Heart left ventricle (tissue), 16 donors: ENCODE results near the gene BAZ2A. TPM values are rescaled to one million over a fixed set of nuclear protein-coding genes. Genes with fewer than 3 reads are reported as not detected.
"Not testable (repeated sequence)": the region's sequence is repeated elsewhere in the genome, so short reads cannot be mapped to it uniquely, and the experiment has no call there.

Experiments used
- ATAC-seq, 4 donors: fragments of 200-7000 bp; cut with Tn5 transposase; one replicate each; pipeline ENCODE4 v1.9.1; 2020 to 2022; ENCODE audit warnings: moderate library complexity in 4 of 4, mild to moderate bottlenecking in 3 of 4, moderate number of reproducible peaks in 1 of 4
- DNase-seq, 5 donors: peaks; one replicate each; pipeline ENCODE4 v3.0.0-alpha.2; 2020
- H3K27ac ChIP-seq, 12 donors: fragments of 200-600 bp; sonication (generic) in 4 of 12; one replicate each; pipeline versions ENCODE4 v1.5.0 to v1.8.0; 2016 to 2022; ENCODE audit warnings: mild to moderate bottlenecking in 2 of 12
- H3K27me3 ChIP-seq, 9 donors: fragments of 200-600 bp; sonication (generic) in 2 of 9; one replicate each; pipeline versions ENCODE4 v1.5.1 to v1.8.0; 2016 to 2022; ENCODE audit warnings: mild to moderate bottlenecking in 3 of 9
- H3K36me3 ChIP-seq, 9 donors: fragments of 200-600 bp; sonication (generic) in 2 of 9; one replicate each; pipeline versions ENCODE4 v1.5.0 to v1.8.0; 2018 to 2022; ENCODE audit warnings: mild to moderate bottlenecking in 2 of 9
- H3K4me1 ChIP-seq, 12 donors: fragments of 200-600 bp; sonication (generic) in 4 of 12; one replicate each; pipeline versions ENCODE4 v1.5.0 to v1.8.0; 2016 to 2022; ENCODE audit warnings: mild to moderate bottlenecking in 3 of 12
- H3K4me3 ChIP-seq, 12 donors: fragments of 200-600 bp; sonication (generic) in 4 of 12; one replicate each; pipeline versions ENCODE4 v1.5.0 to v1.8.0; 2017 to 2022; ENCODE audit warnings: mild to moderate bottlenecking in 9 of 12, moderate library complexity in 4 of 12
- H3K9me3 ChIP-seq, 12 donors: fragments of 200-600 bp; sonication (generic) in 4 of 12; one replicate each; pipeline versions ENCODE4 v1.5.0 to v1.8.0; 2016 to 2022; ENCODE audit warnings: mild to moderate bottlenecking in 1 of 12
- CTCF ChIP-seq, 12 donors: fragments of 200-600 bp; sonication (generic) in 4 of 12; IDR thresholded peaks; one replicate each; pipeline versions ENCODE4 v1.5.0 to v1.8.0; 2018 to 2022; ENCODE audit warnings: antibody characterized with exemption in 12 of 12, mild to moderate bottlenecking in 5 of 12
- POLR2A ChIP-seq, 2 donors: fragments of 450-650 bp; IDR thresholded peaks; one replicate each; pipeline ENCODE4 v1.6.1; 2017; ENCODE audit warnings: antibody characterized with exemption in 2 of 2, mild to moderate bottlenecking in 2 of 2, moderate library complexity in 2 of 2
- WGBS, 4 donors: extraction: QIAGEN DNeasy Blood & Tissue Kit in 2 of 4; methylation state at CpG; one replicate each; pipeline versions ENCODE4 v1.1.5 to v1.1.7; 2013 to 2018; 5-methylcytosine and 5-hydroxymethylcytosine counted together
- intact Hi-C, 10 donors: fragments of 100-400 bp; cut with DNase I; formaldehyde crosslinking; loops; one replicate each; pipeline versions ENCODE4 v1.11.1 to v1.14.2; 2022
- polyA plus RNA-seq, 2 donors: library from polyadenylated mRNA; stranded (reverse); fragments of 200-250 nt; gene quantifications; one replicate each; pipeline ENCODE4 v1.2.3, GENCODE V29; 2013
- total RNA-seq, 9 donors: library from RNA; depleted of rRNA in 2 of 9; stranded (reverse); fragments of >200 nt in 2 of 9; fragmentation: NEBNext Ultra II Directional in 3 of 9; extraction: Animal tissue kit (Norgen Biotek cat#: 25700) in 3 of 9; gene quantifications; one replicate each; pipeline versions ENCODE4 v1.1.0 to v1.2.4, GENCODE V29; 2016 to 2023
- donor health status: ischemic (EF 13 %, LVEDD 7.1; RV severe dilation, severe dysfunction).
- donor health status: healthy with polysubstance abuse.
- donor health status: DM: no; HTN: yes; CAD: no.
- donor health status: DM: no; HTN: no; CAD: no.
- donor health status: ischemic (EF 25% LVEDD 6.9; RV normal size, moderate dysfunction).
- donor health status: ischemic (EF 25% LVEDD 5.7; RV mildly dilated, moderate dysfunction).
- donor health status: healthy.
- donor health status: DM: yes; HTN: yes; CAD: no.
- donor health status: ischemic (EF 35%, LVEDD 5.7; RV mildly dilated, moderate dysfunction).
- donor health status: nonischemic (EF 11% LVEDD 7.7; RV severe dilation, severe dysfunction).
- donor health status: DM: yes; HTN: yes; CAD: no.
- donor health status: PGD.
- donor health status: ischemic (EF 29% LVEDD 5.4; RV normal size, mild dysfunction).
- donor health status: nonischemic (EF 23%, LVEDD 6.1; RV moderate dilation, normal function).

Gene BAZ2A
- total and polyA plus RNA-seq, 11 donors, result 25.2 to 71.5 (median 36.4) TPM

- Histone ChIP-seq H3K4me3 (no peak overlapping the region), H3K4me1 (no peaks in the 10 kb centered on the region), H3K27me3 (no peaks in the 10 kb centered on the region), H3K27ac (no peak overlapping the region), H3K36me3 (peaks cover 0 to 85% (median 55%) of the 10 kb centered on the region in 9 donors), H3K9me3 (no peaks in the 10 kb centered on the region)
- DNase-seq (no peak), ATAC-seq (no peak)
- 84 to 87% (median 85%) methylated on average over 10 of the region's 10 CpGs for WGBS, 4 donors
- no peak for TF ChIP-seq POLR2A (IDR thresholded peaks at IDR 0.05)
- TF ChIP-seq CTCF (IDR thresholded peaks at IDR 0.05), result no peak
- intact Hi-C loops, result loop anchor here in 1 of 10 donors (5.0 kb wide), 1 partner anchor 41 kb away; no protein-coding TSS in a partner anchor
These were observed 48.5 kb downstream of the BAZ2A start for GRCh38 chr12:56581418-56582145.

GRCh38 chr12:56578983-56579546 lies 51.1 kb downstream of the BAZ2A start:
- intact Hi-C loops, result loop anchor here in 1 of 10 donors (10.0 kb wide), 1 partner anchor 56 kb away; the partner anchor contains the start of gene BAZ2A
- H3K9me3 ChIP-seq, result no peaks in the 10 kb centered on the region
- peaks cover 0 to 2% (median 0%) of the 10 kb centered on the region in 12 donors for H3K4me1 ChIP-seq
- WGBS, 4 donors, result 93 to 96% (median 96%) methylated on average over 10 of the region's 10 CpGs
- TF ChIP-seq POLR2A (IDR thresholded peaks at IDR 0.05), result no peak
- TF ChIP-seq CTCF (IDR thresholded peaks at IDR 0.05), result no peak
- ATAC-seq (no peak), DNase-seq (no peak)
- no peak overlapping the region for H3K4me3 ChIP-seq
- H3K36me3 ChIP-seq, result peaks cover 0 to 86% (median 55%) of the 10 kb centered on the region in 9 donors
- H3K27ac ChIP-seq, result no peak overlapping the region
- H3K27me3 ChIP-seq, result no peaks in the 10 kb centered on the region

- not testable (repeated sequence) for DNase-seq, H3K27ac ChIP-seq, H3K27me3 ChIP-seq, H3K9me3 ChIP-seq, ATAC-seq, H3K4me3 ChIP-seq
- Histone ChIP-seq H3K4me1 (peaks cover 0 to 15% (median 0%) of the 10 kb centered on the region in 12 donors), H3K36me3 (peaks cover 0 to 83% (median 42%) of the 10 kb centered on the region in 9 donors)
- intact Hi-C loops, result loop anchor here in 1 of 10 donors (10.0 kb wide), 1 partner anchor 58 kb away; the partner anchor contains the start of gene BAZ2A
- 87 to 96% (median 94%) methylated on average over 7 of the region's 7 CpGs for WGBS, 4 donors
These were observed 52.9 kb downstream of the BAZ2A start for GRCh38 chr12:56577248-56577647.

- H3K9me3 ChIP-seq, result no peaks in the 10 kb centered on the region
- H3K4me3 ChIP-seq, result no peak overlapping the region
- DNase-seq (no peak), ATAC-seq (no peak)
- WGBS, 4 donors, result 67 to 76% (median 68%) methylated on average over 2 of the region's 2 CpGs
- intact Hi-C loops, result loop anchor here in 3 of 10 donors (1.0 to 10.0 kb wide), 3 partner anchors 61 to 63 kb away; partner anchors contain the start of gene BAZ2A (in 1 of the 3)
- no peak overlapping the region for H3K27ac ChIP-seq
- no peak for TF ChIP-seq POLR2A (IDR thresholded peaks at IDR 0.05)
- TF ChIP-seq CTCF (IDR thresholded peaks at IDR 0.05), result no peak
- H3K36me3 ChIP-seq, result peaks cover 0 to 77% (median 29%) of the 10 kb centered on the region in 9 donors
- H3K4me1 ChIP-seq, result peaks cover 0 to 36% (median 11%) of the 10 kb centered on the region in 12 donors
- no peaks in the 10 kb centered on the region for H3K27me3 ChIP-seq
These were observed 55.9 kb downstream of the BAZ2A start for GRCh38 chr12:56574210-56574609.
